PC-9 (cell line): ENCODE data around the gene RBM4. TPM values are rescaled to one million over a fixed set of nuclear protein-coding genes. Genes with fewer than 3 reads are reported as not detected.

Source experiments
- BruUV-seq: library from RNA; stranded (reverse); fragments of 400-500 nt; replicated peaks from 2 replicates; lab custom pipeline; 2021; lab: Mats Ljungman, UMichigan
- CTCF ChIA-PET: fragments of 300-600 bp; sonication (Branson Sonifier 250); formaldehyde crosslinking; loops from one replicate; lab custom pipeline; 2022; ENCODE audit warnings: antibody characterized with exemption; lab: Charles Lee
- POLR2A ChIA-PET: fragments of 300-600 bp; sonication (Branson Sonifier 250); formaldehyde crosslinking; loops from one replicate; lab custom pipeline; 2022; ENCODE audit warnings: antibody characterized with exemption; ENCODE audit not compliant: unreplicated experiment; lab: Charles Lee
- DNase-seq, 2 experiments: peaks; one replicate each; pipeline versions ENCODE4 v3.0.0 to v3.0.0-alpha.2; 2015 to 2022; ENCODE audit warnings: mixed read lengths in 1 of 2
- H2AFZ ChIP-seq: fragments of 200-600 bp; sonication (generic); 2 replicates; pipeline ENCODE4 v1.8.1; 2017; ENCODE audit warnings: antibody characterized with exemption
- H3F3A ChIP-seq: fragments of 200-600 bp; sonication (generic); 2 replicates; pipeline ENCODE4 v1.8.1; 2017; ENCODE audit warnings: antibody characterized with exemption, mild to moderate bottlenecking, low read depth; ENCODE audit not compliant: insufficient read depth
- H3K27ac ChIP-seq: fragments of 200-600 bp; sonication (generic); 2 replicates; pipeline ENCODE4 v1.6.1; 2016; ENCODE audit warnings: mixed run types
- H3K27me3 ChIP-seq: fragments of 200-600 bp; sonication (generic); 2 replicates; pipeline ENCODE4 v1.6.1; 2016; ENCODE audit warnings: low read depth, mixed run types; ENCODE audit not compliant: insufficient read depth
- H3K36me3 ChIP-seq: fragments of 200-600 bp; sonication (generic); 2 replicates; pipeline ENCODE4 v1.6.1; 2016; ENCODE audit warnings: low read depth, mixed run types
- H3K4me1 ChIP-seq: fragments of 200-600 bp; sonication (generic); replicated peaks from 2 replicates; pipeline ENCODE4 v1.6.1; 2016; ENCODE audit warnings: mixed run types; ENCODE audit not compliant: insufficient read depth
- H3K4me2 ChIP-seq: fragments of 200-600 bp; sonication (generic); 2 replicates; pipeline ENCODE4 v1.6.1; 2017; ENCODE audit warnings: mixed run types
- H3K4me3 ChIP-seq: fragments of 200-600 bp; sonication (generic); 2 replicates; pipeline ENCODE4 v1.6.1; 2016; ENCODE audit warnings: mixed run types
- H3K79me2 ChIP-seq: fragments of 200-600 bp; sonication (generic); 2 replicates; pipeline ENCODE4 v1.6.1; 2017; ENCODE audit warnings: low read depth, mixed run types
- H3K9me2 ChIP-seq: fragments of 200-600 bp; sonication (generic); 2 replicates; pipeline ENCODE4 v1.8.1; 2017; ENCODE audit warnings: mild to moderate bottlenecking; ENCODE audit not compliant: insufficient read depth
- H3K9me3 ChIP-seq: fragments of 200-600 bp; sonication (generic); 2 replicates; pipeline ENCODE4 v1.8.1; 2016; ENCODE audit warnings: low read depth; ENCODE audit not compliant: insufficient read depth
- H4K20me1 ChIP-seq: fragments of 200-600 bp; sonication (generic); 2 replicates; pipeline ENCODE4 v1.8.1; 2017; ENCODE audit not compliant: insufficient read depth
- EZH2 ChIP-seq: fragments of 200-600 bp; sonication (generic); IDR thresholded peaks from 2 replicates; pipeline ENCODE4 v1.8.0; 2017; ENCODE audit warnings: antibody characterized with exemption, low read depth
- intact Hi-C: fragments of 100-400 bp; cut with micrococcal nuclease; formaldehyde crosslinking; loops from one replicate; pipeline ENCODE4 v1.10.0; 2022; ENCODE audit not compliant: unreplicated experiment
- total RNA-seq: library from RNA; stranded (reverse); gene quantifications from 2 replicates; pipeline ENCODE4 v1.2.3, GENCODE V29; 2021
- TF ChIP-seq, protein P1 (sequence below): fragments of 200-600 bp; sonication (generic); conservative IDR thresholded peaks from 2 replicates; pipeline ENCODE4 v1.6.1; 2017; ENCODE audit warnings: mixed run types, antibody characterized with exemption, mild to moderate bottlenecking, moderate library complexity

Gene RBM4
- total RNA-seq, 1 experiment from 2014 or later: 140 TPM

- Histone ChIP-seq H3K9me3 (no peaks in the 10 kb centered on the region), H3K4me1 (no peaks in the 10 kb centered on the region; the same call in 1 of the 2 replicates), H3K36me3 (peaks cover 77% of the 10 kb centered on the region), H3K9me2 (no peaks in the 10 kb centered on the region), H3K27ac (no peak overlapping the region), H3K4me2 (no peak overlapping the region), H4K20me1 (peaks cover 94% of the 10 kb centered on the region), H2AFZ (no peak overlapping the region), H3F3A (peaks cover 24% of the 10 kb centered on the region), H3K4me3 (no peak overlapping the region), H3K79me2 (peaks cover 100% of the 10 kb centered on the region), H3K27me3 (no peaks in the 10 kb centered on the region)
- ChIA-PET CTCF (no interaction called here), POLR2A (no interaction called here)
- TF ChIP-seq, protein P1, sequence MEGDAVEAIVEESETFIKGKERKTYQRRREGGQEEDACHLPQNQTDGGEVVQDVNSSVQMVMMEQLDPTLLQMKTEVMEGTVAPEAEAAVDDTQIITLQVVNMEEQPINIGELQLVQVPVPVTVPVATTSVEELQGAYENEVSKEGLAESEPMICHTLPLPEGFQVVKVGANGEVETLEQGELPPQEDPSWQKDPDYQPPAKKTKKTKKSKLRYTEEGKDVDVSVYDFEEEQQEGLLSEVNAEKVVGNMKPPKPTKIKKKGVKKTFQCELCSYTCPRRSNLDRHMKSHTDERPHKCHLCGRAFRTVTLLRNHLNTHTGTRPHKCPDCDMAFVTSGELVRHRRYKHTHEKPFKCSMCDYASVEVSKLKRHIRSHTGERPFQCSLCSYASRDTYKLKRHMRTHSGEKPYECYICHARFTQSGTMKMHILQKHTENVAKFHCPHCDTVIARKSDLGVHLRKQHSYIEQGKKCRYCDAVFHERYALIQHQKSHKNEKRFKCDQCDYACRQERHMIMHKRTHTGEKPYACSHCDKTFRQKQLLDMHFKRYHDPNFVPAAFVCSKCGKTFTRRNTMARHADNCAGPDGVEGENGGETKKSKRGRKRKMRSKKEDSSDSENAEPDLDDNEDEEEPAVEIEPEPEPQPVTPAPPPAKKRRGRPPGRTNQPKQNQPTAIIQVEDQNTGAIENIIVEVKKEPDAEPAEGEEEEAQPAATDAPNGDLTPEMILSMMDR: no peak
- TF ChIP-seq EZH2: no peak
- intact Hi-C loops: no loop called here
- no TSS peak for BruUV-seq
- DNase-seq: no peak
These were observed 12.1 kb upstream of the RBM4 start for GRCh38 chr11:66626382-66626781.

DNA sequence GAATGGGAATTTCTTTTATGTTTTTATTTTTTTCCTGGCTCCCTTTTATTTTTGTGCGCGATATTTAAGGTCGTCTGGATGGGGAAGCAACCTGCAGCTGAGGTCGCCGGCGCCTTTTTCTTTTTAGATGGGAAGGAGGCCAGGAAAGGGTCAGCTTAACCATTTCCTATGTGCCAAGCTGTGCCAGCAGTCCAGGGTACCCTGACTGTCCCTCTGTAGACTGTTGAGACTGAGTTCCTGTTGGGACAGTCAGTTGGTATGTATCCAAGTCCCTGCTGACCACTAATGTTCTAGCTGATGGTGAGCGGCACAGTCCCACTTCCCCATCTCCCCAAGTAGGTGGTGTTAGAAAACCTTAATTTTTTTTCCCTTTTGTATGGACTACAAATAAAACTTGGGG is 11.6 kb upstream of the RBM4 start:
- Histone ChIP-seq H3K36me3 (peaks cover 73% of the 10 kb centered on the region), H3K9me2 (no peaks in the 10 kb centered on the region), H3K9me3 (no peaks in the 10 kb centered on the region), H2AFZ (no peak overlapping the region), H4K20me1 (peaks cover 94% of the 10 kb centered on the region), H3K4me1 (no peaks in the 10 kb centered on the region), H3K27me3 (no peaks in the 10 kb centered on the region), H3K27ac (no peak overlapping the region), H3K4me2 (no peak overlapping the region), H3K4me3 (no peak overlapping the region), H3K79me2 (peaks cover 100% of the 10 kb centered on the region), H3F3A (peaks cover 28% of the 10 kb centered on the region)
- DNase-seq: no peak
- intact Hi-C loops: no loop called here
- ChIA-PET CTCF (no interaction called here), POLR2A (no interaction called here)
- TF ChIP-seq EZH2: no peak
- TF ChIP-seq, protein P1: no peak
- no TSS peak for BruUV-seq

DNA sequence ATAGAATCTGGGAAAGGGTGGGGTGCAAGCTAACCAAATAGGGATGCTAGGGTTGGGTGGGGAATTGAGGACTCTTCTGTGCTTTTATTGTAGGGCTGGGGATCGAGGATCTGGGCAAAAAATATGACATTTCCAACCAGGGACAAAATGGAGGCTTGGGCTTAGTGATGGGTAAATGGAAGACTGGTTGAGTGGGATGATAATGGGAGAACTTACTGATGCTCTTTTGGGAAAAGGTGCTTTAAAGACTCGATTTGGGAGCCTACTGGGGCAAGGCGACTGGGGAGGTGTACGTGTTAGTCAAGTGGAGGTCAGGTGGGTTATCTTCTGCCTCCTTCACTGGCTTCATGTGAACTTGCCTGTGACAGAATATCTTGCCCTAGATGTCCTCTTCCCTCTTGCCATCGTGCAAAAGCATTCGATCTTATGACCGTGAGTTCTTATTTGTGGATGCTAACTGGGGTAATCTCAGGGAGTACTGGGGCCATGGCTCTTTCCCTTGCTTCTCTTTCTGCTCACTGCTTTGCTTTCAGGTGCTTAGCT is 10.4 kb upstream of the RBM4 start:
- POLR2A ChIA-PET: interaction anchor here (0.7 kb wide), 1 partner anchor 148 kb away, joined by 8 read pairs; the partner anchor contains the start of gene DPP3
- Histone ChIP-seq H3K27me3 (no peaks in the 10 kb centered on the region), H3K4me2 (no peak overlapping the region), H3K79me2 (peaks cover 100% of the 10 kb centered on the region), H3K4me3 (no peak overlapping the region), H4K20me1 (peaks cover 94% of the 10 kb centered on the region), H3K9me2 (no peaks in the 10 kb centered on the region), H3K9me3 (no peaks in the 10 kb centered on the region), H3K27ac (no peak overlapping the region), H3K36me3 (peaks cover 62% of the 10 kb centered on the region), H3F3A (peaks cover 25% of the 10 kb centered on the region), H2AFZ (no peak overlapping the region), H3K4me1 (no peaks in the 10 kb centered on the region)
- TF ChIP-seq, protein P1: no peak
- TF ChIP-seq EZH2: no peak
- DNase-seq: no peak
- CTCF ChIA-PET: no interaction called here
- intact Hi-C loops: no loop called here
- no TSS peak for BruUV-seq
